Measurements from ENCODE around the gene SLC6A11. TPM values are rescaled to one million over a fixed set of nuclear protein-coding genes. Genes with fewer than 3 reads are reported as not detected.

SLC6A11 gene
- total and polyA plus RNA-seq, 2 of the 8 experiments (the other 6 are each of a cell fraction or from before 2014, with no cell fraction given): 0.78 to 1.5 TPM

DNA sequence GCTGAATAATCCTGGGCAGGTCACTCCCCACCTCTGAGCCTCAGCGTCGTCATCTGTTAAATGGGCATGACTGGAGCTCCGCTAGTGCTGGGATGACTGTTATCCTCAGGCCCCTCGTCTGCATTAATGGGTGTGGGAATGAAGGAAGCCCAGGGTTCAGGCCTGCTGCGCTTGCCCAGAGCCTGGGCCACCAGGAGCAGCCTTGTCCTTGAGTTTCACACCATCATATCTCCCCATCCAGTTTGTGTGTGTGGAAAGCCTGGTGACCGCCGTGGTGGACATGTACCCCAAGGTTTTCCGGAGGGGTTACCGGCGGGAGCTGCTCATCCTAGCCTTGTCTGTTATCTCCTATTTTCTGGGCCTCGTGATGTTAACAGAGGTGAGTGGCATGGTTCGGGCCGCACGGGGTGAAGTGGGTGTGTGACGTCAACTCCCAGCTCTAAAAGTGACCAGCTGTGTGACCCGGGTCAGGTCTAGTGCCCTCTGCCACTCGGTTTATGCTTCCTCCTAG, 113.0 kb downstream of the SLC6A11 start:
- CTCF ChIA-PET (ENCODE audit: partially characterized antibody): interaction anchor here (1.0 to 3.8 kb wide), 7 partner anchors 12 to 160 kb away, joined by 3 to 26 read pairs (median 5); no protein-coding TSS in a partner anchor
- FAIRE-seq (no peak), DNase-seq (ENCODE audit: low read depth in 1 of 2, low spot score in 2 of 2) (no peak)
- Histone ChIP-seq H3K56ac (replicated peaks; ENCODE audit: insufficient read length, low read depth, low read length) (no peak overlapping the region), H2BK5ac (ENCODE audit: low read depth, low read length) (no peak overlapping the region), H3K23me2 (ENCODE audit: low read depth, low read length) (no peaks in the 10 kb centered on the region), H3K23ac (ENCODE audit: insufficient read length) (no peak overlapping the region), H4K20me1 (replicated peaks in 1 of 2; ENCODE audit: control insufficient read depth in 1 of 2, insufficient read depth in 2 of 2, low read length in 2 of 2) (no peaks in the 10 kb centered on the region), H3K79me2 (ENCODE audit: control insufficient read depth in 1 of 2, insufficient read depth in 2 of 2, low read length in 2 of 2) (no peaks in the 10 kb centered on the region), H4K8ac (ENCODE audit: extremely low read depth, insufficient read depth, low read length) (no peak overlapping the region), H2AFZ (ENCODE audit: low read length) (no peak overlapping the region), H2BK15ac (ENCODE audit: low read length) (no peak overlapping the region), H4K91ac (replicated peaks; ENCODE audit: insufficient read length, low read length) (no peak overlapping the region), H3K27ac (ENCODE audit: low read depth, low read length) (no peak overlapping the region), H3K79me1 (ENCODE audit: low read depth, low read length) (no peaks in the 10 kb centered on the region; the same call in 1 of the 2 replicates), H3K27me3 (replicated peaks in 1 of 4; ENCODE audit: control insufficient read depth in 3 of 4, extremely low read depth in 1 of 4, insufficient read depth in 3 of 4, low read length in 3 of 4) (no peaks in the 10 kb centered on the region), H3K18ac (ENCODE audit: extremely low read depth, low read length) (no peak overlapping the region), H3K4ac (replicated peaks; ENCODE audit: insufficient read length, low read depth, low read length) (no peak overlapping the region), H2AK5ac (ENCODE audit: low read depth, low read length) (no peak overlapping the region), H3K4me1 (replicated peaks in 1 of 4; ENCODE audit: control insufficient read depth in 3 of 4, insufficient read depth in 4 of 4, low read length in 3 of 4) (no peaks in the 10 kb centered on the region; a peak in 1 of 7 replicates), H3K36me3 (ENCODE audit: control insufficient read depth in 2 of 4, insufficient read depth in 4 of 4, low read length in 3 of 4) (no peaks in the 10 kb centered on the region), H3K9me3 (ENCODE audit: insufficient read depth in 2 of 2, low read depth in 1 of 2, low read length in 1 of 2) (no peaks in the 10 kb centered on the region), H4K5ac (ENCODE audit: insufficient read length, low read depth, low read length) (no peak overlapping the region), H3K14ac (ENCODE audit: insufficient read length) (no peak overlapping the region), H3K9ac (replicated peaks in 1 of 4; ENCODE audit: extremely low read depth in 1 of 4, low read depth in 3 of 4, low read length in 3 of 4) (no peak overlapping the region), H3K4me2 (ENCODE audit: insufficient read depth in 1 of 2, low read depth in 2 of 2, low read length in 2 of 2) (no peak overlapping the region), H3K4me3 (ENCODE audit: extremely low read depth in 1 of 4, insufficient read depth in 2 of 4, low read depth in 3 of 4, low read length in 4 of 4) (no peak overlapping the region), H2BK120ac (replicated peaks; ENCODE audit: low read depth, low read length) (no peak overlapping the region), H2BK20ac (ENCODE audit: low read length) (no peak overlapping the region), H2BK12ac (ENCODE audit: low read depth, low read length) (no peak overlapping the region)
- WGBS, 2 experiments (ENCODE audit: extremely low coverage in 1 of 2, insufficient coverage in 1 of 2, insufficient read length in 1 of 2, insufficient replicate concordance in 2 of 2, low coverage in 1 of 2, low lambda C conversion rate in 2 of 2, missing lambda C conversion rate in 1 of 2): 93% methylated on average over 17 of the region's 17 CpGs; no CpG with 5 or more reads in 1 of the 2 experiments
- POLR2A ChIA-PET (ENCODE audit: partially characterized antibody): no interaction called here
- no peak for TF ChIP-seq HDAC6 (IDR thresholded peaks at IDR 0.05; ENCODE audit: low read depth, low read length)
- TF ChIP-seq, protein P1, sequence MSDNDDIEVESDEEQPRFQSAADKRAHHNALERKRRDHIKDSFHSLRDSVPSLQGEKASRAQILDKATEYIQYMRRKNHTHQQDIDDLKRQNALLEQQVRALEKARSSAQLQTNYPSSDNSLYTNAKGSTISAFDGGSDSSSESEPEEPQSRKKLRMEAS (IDR thresholded peaks at IDR 0.05): no peak
- TF ChIP-seq SIX5 (IDR thresholded peaks at IDR 0.05; ENCODE audit: low read depth, low read length): no peak
- TF ChIP-seq, protein P2, sequence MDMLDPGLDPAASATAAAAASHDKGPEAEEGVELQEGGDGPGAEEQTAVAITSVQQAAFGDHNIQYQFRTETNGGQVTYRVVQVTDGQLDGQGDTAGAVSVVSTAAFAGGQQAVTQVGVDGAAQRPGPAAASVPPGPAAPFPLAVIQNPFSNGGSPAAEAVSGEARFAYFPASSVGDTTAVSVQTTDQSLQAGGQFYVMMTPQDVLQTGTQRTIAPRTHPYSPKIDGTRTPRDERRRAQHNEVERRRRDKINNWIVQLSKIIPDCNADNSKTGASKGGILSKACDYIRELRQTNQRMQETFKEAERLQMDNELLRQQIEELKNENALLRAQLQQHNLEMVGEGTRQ (IDR thresholded peaks at IDR 0.05; ENCODE audit: low read length): no peak
- TF ChIP-seq ZNF274 (IDR thresholded peaks at IDR 0.05; ENCODE audit: borderline replicate concordance, extremely low read depth, low read length): no peak
- no peak for TF ChIP-seq YY1 (IDR thresholded peaks at IDR 0.05; ENCODE audit: low read depth, low read length)
- no peak for TF ChIP-seq CBX8 (IDR thresholded peaks at IDR 0.05; ENCODE audit: borderline replicate concordance, low read depth, low read length)
- no peak for TF ChIP-seq HDAC2 (IDR thresholded peaks at IDR 0.05; ENCODE audit: borderline replicate concordance in 1 of 2, low read depth in 2 of 2, low read length in 2 of 2)
- no peak for TF ChIP-seq SP2 (IDR thresholded peaks at IDR 0.05; ENCODE audit: low read length)
- TF ChIP-seq RNF2 (IDR thresholded peaks at IDR 0.05; ENCODE audit: borderline replicate concordance, low read depth, low read length, missing control alignments, poor library complexity, severe bottlenecking): no peak
- TF ChIP-seq RAD21 (IDR thresholded peaks at IDR 0.05 in 1 of 2, conservative IDR thresholded peaks at IDR 0.05 in 1 of 2; ENCODE audit: low read depth in 2 of 2, low read length in 2 of 2): no peak
- no peak for TF ChIP-seq CBX5 (IDR thresholded peaks at IDR 0.05; ENCODE audit: low read depth, low read length)

Measured in H1 (cell line).